ENCODE results near the gene DUSP8.
"Not testable (repeated sequence)": the region's sequence is repeated elsewhere in the genome, so short reads cannot be mapped to it uniquely, and the experiment has no call there.

Gene DUSP8

DNA sequence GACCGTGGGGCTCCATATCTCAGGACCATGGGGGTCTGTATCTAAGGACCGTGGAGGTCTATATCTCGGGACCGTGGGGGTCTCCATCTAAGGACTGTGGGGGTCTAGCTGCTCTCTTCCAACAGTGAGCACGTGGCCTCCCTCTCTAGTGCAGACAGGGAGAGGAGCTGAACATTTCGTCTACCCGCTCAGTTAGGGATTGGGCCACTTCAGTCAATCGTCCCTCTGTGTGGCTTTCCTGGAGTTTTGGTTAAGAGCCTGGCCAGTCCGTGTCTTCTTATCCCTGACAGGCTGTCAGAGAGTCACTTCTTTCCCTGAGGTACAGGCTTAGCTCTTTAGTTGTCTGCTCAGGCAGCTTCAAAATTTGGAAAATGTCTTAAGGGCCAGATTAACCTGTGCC lies 9.9 kb upstream of the DUSP8 start:
- FAIRE-seq (no peak), DNase-seq (ENCODE audit: insufficient read length) (no peak)
- no peak for TF ChIP-seq POLR2AphosphoS5 (IDR thresholded peaks at IDR 0.05; ENCODE audit: low read depth, low read length)
- TF ChIP-seq POLR2A (IDR thresholded peaks at IDR 0.05; ENCODE audit: low read depth, low read length): no peak
- TF ChIP-seq TAF1 (IDR thresholded peaks at IDR 0.05; ENCODE audit: borderline replicate concordance, low read depth, low read length): no peak

- no peak for DNase-seq (ENCODE audit: insufficient read length)
- TF ChIP-seq POLR2AphosphoS5 (IDR thresholded peaks at IDR 0.05; ENCODE audit: low read depth, low read length) (no peak), TAF1 (IDR thresholded peaks at IDR 0.05; ENCODE audit: borderline replicate concordance, low read depth, low read length) (no peak), POLR2A (IDR thresholded peaks at IDR 0.05; ENCODE audit: low read depth, low read length) (no peak)
- no peak for FAIRE-seq
Observed at GRCh38 chr11:1576825-1577224, 4.8 kb upstream of the DUSP8 start.

DNA sequence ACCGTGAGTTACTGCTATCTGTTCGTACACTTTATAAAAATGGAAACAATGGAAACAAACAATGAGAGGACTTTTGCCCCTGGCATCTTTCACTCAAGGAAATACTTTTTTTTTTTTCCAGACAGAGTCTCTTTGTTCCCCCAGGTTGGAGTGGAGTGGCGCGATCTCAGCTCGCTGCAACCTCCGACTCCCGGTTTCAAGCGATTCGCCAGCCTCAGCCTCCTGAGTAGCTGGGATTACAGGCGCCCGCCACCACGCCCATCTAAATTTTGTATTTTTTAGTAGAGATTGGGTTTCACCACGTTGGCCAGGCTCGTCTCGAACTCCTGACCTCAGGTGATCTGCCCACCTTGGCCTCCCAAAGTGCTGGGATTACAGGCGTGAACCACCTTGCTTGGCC lies 3.7 kb upstream of the DUSP8 start:
- not testable (repeated sequence) for FAIRE-seq; DNase-seq (ENCODE audit: insufficient read length)

- no peak for TF ChIP-seq POLR2A (IDR thresholded peaks at IDR 0.05; ENCODE audit: low read depth, low read length)
- no peak for TF ChIP-seq POLR2AphosphoS5 (IDR thresholded peaks at IDR 0.05; ENCODE audit: low read depth, low read length)
- no peak for TF ChIP-seq TAF1 (IDR thresholded peaks at IDR 0.05; ENCODE audit: borderline replicate concordance, low read depth, low read length)
- no peak for FAIRE-seq
Observed at GRCh38 chr11:1574933-1575242, 2.8 kb upstream of the DUSP8 start.

GRCh38 chr11:1574238-1574932 lies 2.3 kb upstream of the DUSP8 start:
- DNase-seq (ENCODE audit: insufficient read length) (peak; percentile 71), FAIRE-seq (peak; percentile 93)
- TF ChIP-seq POLR2AphosphoS5 (IDR thresholded peaks at IDR 0.05; ENCODE audit: low read depth, low read length): no peak
- no peak for TF ChIP-seq POLR2A (IDR thresholded peaks at IDR 0.05; ENCODE audit: low read depth, low read length)
- no peak for TF ChIP-seq TAF1 (IDR thresholded peaks at IDR 0.05; ENCODE audit: borderline replicate concordance, low read depth, low read length)

More at GRCh38 chr11:1574933-1575242, 2.8 kb upstream of the DUSP8 start:
- DNase-seq (ENCODE audit: insufficient read length): no peak

DNA sequence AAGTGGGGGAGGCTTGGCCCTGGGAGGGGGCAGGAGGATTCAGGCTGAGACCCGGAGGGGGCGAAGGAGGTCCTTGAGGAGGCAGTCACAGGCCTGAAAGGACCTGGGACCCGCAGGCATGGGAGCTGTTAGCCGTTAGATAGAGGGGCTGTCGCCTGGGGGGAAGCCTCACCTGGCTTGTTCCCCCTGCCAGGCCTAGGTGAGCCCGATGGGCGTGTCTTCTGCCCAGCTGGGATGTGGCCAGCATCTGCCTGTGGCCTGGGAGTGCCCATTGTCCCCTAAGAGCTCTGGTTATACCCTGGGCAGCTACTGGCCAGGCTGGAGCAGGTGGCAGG lies 1.8 kb upstream of the DUSP8 start:
- TF ChIP-seq TAF1 (IDR thresholded peaks at IDR 0.05; ENCODE audit: borderline replicate concordance, low read depth, low read length) (no peak), POLR2A (IDR thresholded peaks at IDR 0.05; ENCODE audit: low read depth, low read length) (no peak), POLR2AphosphoS5 (IDR thresholded peaks at IDR 0.05; ENCODE audit: low read depth, low read length) (no peak)

DNA sequence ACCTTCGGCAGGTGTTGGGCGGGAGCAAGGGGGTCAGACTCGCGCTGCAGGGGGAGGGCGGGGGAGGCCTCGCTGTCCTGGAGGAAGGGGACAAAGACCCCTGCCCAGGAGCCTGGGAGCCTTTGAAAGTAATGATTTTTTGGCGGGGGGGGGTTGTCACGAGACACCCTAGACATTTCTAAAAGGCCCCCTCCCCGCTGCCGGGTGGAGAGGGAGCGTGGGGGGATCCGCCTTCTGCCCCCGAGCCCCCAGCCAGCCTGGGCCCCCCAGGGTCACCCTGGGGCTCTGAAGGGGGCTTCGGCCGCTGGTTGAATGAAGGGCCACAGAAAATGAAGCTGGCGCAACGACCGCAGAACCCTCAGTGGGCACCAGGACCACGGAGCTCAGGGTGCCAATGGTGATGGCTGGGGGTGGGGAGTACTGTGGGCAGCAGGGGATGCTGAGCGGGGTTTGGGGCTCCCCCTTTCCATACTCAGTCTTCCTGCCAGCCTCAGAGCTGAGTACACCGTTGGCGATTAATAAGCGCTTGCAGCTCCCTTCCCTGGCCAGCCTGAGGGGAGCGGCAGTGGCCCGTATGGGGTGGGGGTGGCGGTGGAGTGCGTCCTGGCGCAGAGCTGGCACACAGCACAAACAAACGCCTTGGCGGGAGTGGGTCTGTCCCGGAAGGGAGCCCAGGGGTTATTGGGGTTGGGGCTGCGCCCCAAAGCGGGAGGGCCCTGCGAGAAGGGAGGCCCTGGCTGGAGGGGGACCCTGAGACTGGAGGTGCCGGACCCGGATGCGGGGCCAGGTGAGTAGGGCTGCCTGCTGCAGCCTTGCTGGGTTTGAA lies 1.2 kb upstream of the DUSP8 start:
- TF ChIP-seq POLR2AphosphoS5 (IDR thresholded peaks at IDR 0.05; ENCODE audit: low read depth, low read length): no peak
- TF ChIP-seq TAF1 (IDR thresholded peaks at IDR 0.05; ENCODE audit: borderline replicate concordance, low read depth, low read length): no peak
- TF ChIP-seq POLR2A (IDR thresholded peaks at IDR 0.05; ENCODE audit: low read depth, low read length): no peak
- DNase-seq (ENCODE audit: insufficient read length) (peak; percentile 25), FAIRE-seq (no peak)

More for the DNA sequence above, 1.8 kb upstream of the DUSP8 start:
- DNase-seq (ENCODE audit: insufficient read length) (peak; percentile 19), FAIRE-seq (no peak)

GRCh38 chr11:1571760-1572196 lies 293 bp downstream of the DUSP8 start:
- no peak for FAIRE-seq
- TF ChIP-seq TAF1 (IDR thresholded peaks at IDR 0.05; ENCODE audit: borderline replicate concordance, low read depth, low read length) (no peak), POLR2A (IDR thresholded peaks at IDR 0.05; ENCODE audit: low read depth, low read length) (no peak), POLR2AphosphoS5 (IDR thresholded peaks at IDR 0.05; ENCODE audit: low read depth, low read length) (no peak)
- peak; percentile 16 for DNase-seq (ENCODE audit: insufficient read length)

DNA sequence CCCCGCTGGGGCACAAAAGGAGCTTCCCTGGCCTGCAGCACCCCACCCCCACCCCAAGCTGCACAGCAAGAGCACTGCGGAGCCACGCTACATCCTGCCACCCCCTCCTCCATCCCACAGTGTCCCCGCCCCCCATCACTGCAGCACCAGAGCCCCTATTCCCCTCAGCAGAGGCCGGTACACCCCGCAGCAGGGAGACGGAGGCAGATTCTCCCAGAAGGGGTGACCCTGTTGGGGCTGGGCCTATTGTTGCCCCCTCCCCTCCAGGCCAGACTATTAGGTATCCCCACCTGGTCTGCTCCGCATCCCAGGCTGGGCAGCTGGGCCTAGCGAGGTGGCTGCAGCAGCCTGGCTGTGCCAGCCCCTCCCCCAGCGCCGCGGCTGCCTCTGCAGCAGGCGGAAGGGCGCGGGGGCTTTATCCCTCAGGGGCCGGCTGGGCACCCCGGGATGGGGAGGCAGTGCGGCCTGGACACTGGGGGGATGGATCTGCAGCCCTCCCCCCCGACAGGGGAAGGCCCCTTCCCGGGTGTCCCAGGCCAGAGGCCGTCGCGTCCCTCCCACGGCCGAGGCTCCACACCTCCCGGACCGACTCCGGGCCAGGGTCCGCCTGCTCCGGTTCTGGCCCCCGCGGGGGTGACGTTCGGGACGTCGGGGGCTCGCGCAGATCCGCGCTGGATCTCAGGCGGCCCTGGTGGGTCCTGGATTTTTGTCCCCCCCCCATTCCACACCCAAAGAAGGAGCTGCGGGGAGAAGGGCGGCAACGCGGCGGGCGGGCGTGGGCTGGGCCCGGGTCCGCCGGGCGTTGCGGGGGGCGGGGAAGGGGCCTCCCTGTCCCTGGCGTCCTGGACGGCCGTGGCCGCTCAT lies 943 bp downstream of the DUSP8 start:
- DNase-seq (ENCODE audit: insufficient read length) (peak; percentile 18), FAIRE-seq (no peak)
- TF ChIP-seq TAF1 (IDR thresholded peaks at IDR 0.05; ENCODE audit: borderline replicate concordance, low read depth, low read length) (no peak), POLR2AphosphoS5 (IDR thresholded peaks at IDR 0.05; ENCODE audit: low read depth, low read length) (no peak), POLR2A (IDR thresholded peaks at IDR 0.05; ENCODE audit: low read depth, low read length) (no peak)

DNA sequence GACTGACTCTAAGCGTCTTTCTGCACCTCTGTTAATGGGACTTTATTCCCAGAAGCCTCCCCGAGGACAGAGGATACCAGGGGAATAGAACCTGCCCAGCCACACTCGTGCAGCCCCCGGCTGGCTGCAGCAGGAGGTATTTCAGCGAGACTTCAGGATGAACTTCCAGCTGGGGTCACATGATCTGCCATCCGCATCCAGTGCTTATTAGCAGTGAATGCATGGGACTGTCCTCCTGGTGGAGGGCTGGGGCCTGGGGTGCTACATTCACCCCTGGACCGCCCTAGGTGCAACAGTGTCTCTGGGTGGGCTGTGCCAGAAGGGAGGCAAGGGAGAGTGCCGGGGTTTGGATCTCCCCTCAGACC lies 1.6 kb downstream of the DUSP8 start:
- FAIRE-seq (no peak), DNase-seq (ENCODE audit: insufficient read length) (no peak)
- no peak for TF ChIP-seq POLR2A (IDR thresholded peaks at IDR 0.05; ENCODE audit: low read depth, low read length)
- TF ChIP-seq TAF1 (IDR thresholded peaks at IDR 0.05; ENCODE audit: borderline replicate concordance, low read depth, low read length): no peak
- no peak for TF ChIP-seq POLR2AphosphoS5 (IDR thresholded peaks at IDR 0.05; ENCODE audit: low read depth, low read length)

GRCh38 chr11:1570001-1570453 lies 2.0 kb downstream of the DUSP8 start:
- no peak for FAIRE-seq
- no peak for DNase-seq (ENCODE audit: insufficient read length)

More at GRCh38 chr11:1570001-1570453, 2.0 kb downstream of the DUSP8 start:
- no peak for TF ChIP-seq POLR2A (IDR thresholded peaks at IDR 0.05; ENCODE audit: low read depth, low read length)
- no peak for TF ChIP-seq TAF1 (IDR thresholded peaks at IDR 0.05; ENCODE audit: borderline replicate concordance, low read depth, low read length)
- no peak for TF ChIP-seq POLR2AphosphoS5 (IDR thresholded peaks at IDR 0.05; ENCODE audit: low read depth, low read length)

Measured in GM12892 (cell line).